ENCODE measurements around the gene PDGFB. TPM values are rescaled to one million over a fixed set of nuclear protein-coding genes. Genes with fewer than 3 reads are reported as not detected.

Gene PDGFB
- total RNA-seq, 1 experiment from 2014 or later, result 39.7 TPM

DNA sequence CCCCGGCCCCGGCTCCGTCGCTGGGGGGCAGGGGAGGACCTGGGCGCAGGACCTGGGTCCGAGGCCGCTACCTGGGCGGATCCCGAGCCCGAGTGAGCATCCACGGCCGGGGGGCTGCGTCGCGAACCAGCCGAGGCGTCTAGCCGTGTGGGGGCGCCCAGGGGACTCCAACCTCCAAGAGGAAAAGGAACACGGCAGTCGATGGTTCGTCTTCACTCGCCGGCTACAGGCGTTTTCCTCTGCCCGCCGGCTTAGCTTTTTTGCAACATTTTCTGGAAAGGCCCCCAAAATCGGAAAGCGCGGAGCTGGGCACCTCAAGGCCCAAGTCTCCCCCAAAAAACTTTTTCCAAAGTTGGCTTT is 666 bp downstream of the PDGFB start:
- DNase-seq, result peak in 1 of 2 experiments; percentile 42
- H3K4me2 ChIP-seq, result peak overlapping the region; percentile 89
- no peaks in the 10 kb centered on the region for H3K36me3 ChIP-seq (ENCODE audit: low read depth)
- H3K9me2 ChIP-seq (ENCODE audit: insufficient read depth), result no peaks in the 10 kb centered on the region
- intact Hi-C loops (cut with micrococcal nuclease; ENCODE audit: unreplicated experiment), result loop anchor here (10.0 kb wide), 1 partner anchor 281 kb away; the partner anchor contains the start of gene ATF4
- peaks cover 33% of the 10 kb centered on the region for H3K4me1 ChIP-seq (replicated peaks; ENCODE audit: insufficient read depth)
- no TSS peak for BruUV-seq (replicated peaks)
- H3F3A ChIP-seq (ENCODE audit: insufficient read depth, low read depth), result peaks cover 51% of the 10 kb centered on the region
- peaks cover 46% of the 10 kb centered on the region for H3K79me2 ChIP-seq (ENCODE audit: low read depth)
- no peaks in the 10 kb centered on the region for H3K27me3 ChIP-seq (ENCODE audit: insufficient read depth, low read depth)
- peak overlapping the region; percentile 69 for H2AFZ ChIP-seq
- peak overlapping the region; percentile 98 for H3K4me3 ChIP-seq
- H4K20me1 ChIP-seq (ENCODE audit: insufficient read depth), result 0 out of 2 replicates have a peak, but pooled peaks cover 3% of the 10 kb centered on the region
- no peaks in the 10 kb centered on the region for H3K9me3 ChIP-seq (ENCODE audit: insufficient read depth, low read depth)
- POLR2A ChIA-PET (ENCODE audit: unreplicated experiment), result interaction anchor here (0.6 to 1.4 kb wide), 3 partner anchors 29 to 46 kb away, joined by 3 to 8 read pairs (median 4); no protein-coding TSS in a partner anchor
- 0 out of 2 replicates have a peak overlapping the region, but pooled peaks have one; percentile 18 for H3K27ac ChIP-seq
- CTCF ChIA-PET, result no interaction called here
- TF ChIP-seq, protein P1, sequence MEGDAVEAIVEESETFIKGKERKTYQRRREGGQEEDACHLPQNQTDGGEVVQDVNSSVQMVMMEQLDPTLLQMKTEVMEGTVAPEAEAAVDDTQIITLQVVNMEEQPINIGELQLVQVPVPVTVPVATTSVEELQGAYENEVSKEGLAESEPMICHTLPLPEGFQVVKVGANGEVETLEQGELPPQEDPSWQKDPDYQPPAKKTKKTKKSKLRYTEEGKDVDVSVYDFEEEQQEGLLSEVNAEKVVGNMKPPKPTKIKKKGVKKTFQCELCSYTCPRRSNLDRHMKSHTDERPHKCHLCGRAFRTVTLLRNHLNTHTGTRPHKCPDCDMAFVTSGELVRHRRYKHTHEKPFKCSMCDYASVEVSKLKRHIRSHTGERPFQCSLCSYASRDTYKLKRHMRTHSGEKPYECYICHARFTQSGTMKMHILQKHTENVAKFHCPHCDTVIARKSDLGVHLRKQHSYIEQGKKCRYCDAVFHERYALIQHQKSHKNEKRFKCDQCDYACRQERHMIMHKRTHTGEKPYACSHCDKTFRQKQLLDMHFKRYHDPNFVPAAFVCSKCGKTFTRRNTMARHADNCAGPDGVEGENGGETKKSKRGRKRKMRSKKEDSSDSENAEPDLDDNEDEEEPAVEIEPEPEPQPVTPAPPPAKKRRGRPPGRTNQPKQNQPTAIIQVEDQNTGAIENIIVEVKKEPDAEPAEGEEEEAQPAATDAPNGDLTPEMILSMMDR (conservative IDR thresholded peaks at IDR 0.05), result peak; percentile 18; the same call in 1 of the 2 replicates
- no peak for TF ChIP-seq EZH2 (IDR thresholded peaks at IDR 0.05; ENCODE audit: low read depth)

GRCh38 chr22:39243439-39244135 is 1.2 kb downstream of the PDGFB start:
- H3K9me3 ChIP-seq (ENCODE audit: insufficient read depth, low read depth), result no peaks in the 10 kb centered on the region
- peak in 1 of 2 experiments; percentile 49 for DNase-seq
- peak overlapping the region; percentile 70 for H2AFZ ChIP-seq
- H3K4me1 ChIP-seq (replicated peaks; ENCODE audit: insufficient read depth), result peaks cover 38% of the 10 kb centered on the region
- no peaks in the 10 kb centered on the region for H3K9me2 ChIP-seq (ENCODE audit: insufficient read depth)
- peaks cover 8% of the 10 kb centered on the region for H4K20me1 ChIP-seq (ENCODE audit: insufficient read depth)
- CTCF ChIA-PET, result interaction anchor here (0.7 kb wide), 2 partner anchors 71 to 73 kb away, joined by 3 to 8 read pairs; no protein-coding TSS in a partner anchor
- TF ChIP-seq, protein P1 (conservative IDR thresholded peaks at IDR 0.05), result no peak; the same call in 1 of the 2 replicates
- TF ChIP-seq EZH2 (IDR thresholded peaks at IDR 0.05; ENCODE audit: low read depth), result no peak
- POLR2A ChIA-PET (ENCODE audit: unreplicated experiment), result interaction anchor here (0.6 to 1.0 kb wide), 6 partner anchors 29 to 289 kb away, joined by 3 to 8 read pairs (median 6); no protein-coding TSS in a partner anchor
- peak overlapping the region; percentile 74 for H3K27ac ChIP-seq
- H3K4me2 ChIP-seq, result peak overlapping the region; percentile 89
- peak overlapping the region; percentile 98 for H3K4me3 ChIP-seq
- no peaks in the 10 kb centered on the region; the same call in 1 of the 2 replicates for H3K36me3 ChIP-seq (ENCODE audit: low read depth)
- no peaks in the 10 kb centered on the region for H3K27me3 ChIP-seq (ENCODE audit: insufficient read depth, low read depth)
- TSS peak; percentile 75 for BruUV-seq (replicated peaks)
- H3K79me2 ChIP-seq (ENCODE audit: low read depth), result peaks cover 51% of the 10 kb centered on the region
- intact Hi-C loops (cut with micrococcal nuclease; ENCODE audit: unreplicated experiment), result loop anchor here (10.0 kb wide), 1 partner anchor 281 kb away; the partner anchor contains the start of gene ATF4
- peaks cover 54% of the 10 kb centered on the region for H3F3A ChIP-seq (ENCODE audit: insufficient read depth, low read depth)

GRCh38 chr22:39242595-39243438 is 2.0 kb downstream of the PDGFB start:
- peaks cover 3% of the 10 kb centered on the region; the same call in 1 of the 2 replicates for H3K36me3 ChIP-seq (ENCODE audit: low read depth)
- H3K27me3 ChIP-seq (ENCODE audit: insufficient read depth, low read depth), result no peaks in the 10 kb centered on the region
- peak overlapping the region; percentile 74 for H3K27ac ChIP-seq
- BruUV-seq (replicated peaks), result no TSS peak
- H2AFZ ChIP-seq, result peak overlapping the region; percentile 70
- TF ChIP-seq, protein P1 (conservative IDR thresholded peaks at IDR 0.05), result peak; percentile 73
- TF ChIP-seq EZH2 (IDR thresholded peaks at IDR 0.05; ENCODE audit: low read depth), result no peak
- DNase-seq, result peak; percentile 78 to 91
- intact Hi-C loops (cut with micrococcal nuclease; ENCODE audit: unreplicated experiment), result loop anchor here (10.0 kb wide), 1 partner anchor 282 kb away; the partner anchor contains the start of gene ATF4
- peaks cover 59% of the 10 kb centered on the region for H3K79me2 ChIP-seq (ENCODE audit: low read depth)
- peaks cover 62% of the 10 kb centered on the region for H3F3A ChIP-seq (ENCODE audit: insufficient read depth, low read depth)
- ChIA-PET POLR2A (ENCODE audit: unreplicated experiment) (interaction anchor here (0.5 to 1.0 kb wide), 9 partner anchors 23 to 289 kb away, joined by 3 to 11 read pairs (median 5); partner anchors contain the start of gene MIEF1), CTCF (interaction anchor here (0.7 kb wide), 2 partner anchors 71 to 73 kb away, joined by 3 to 8 read pairs; no protein-coding TSS in a partner anchor)
- peaks cover 41% of the 10 kb centered on the region for H3K4me1 ChIP-seq (replicated peaks; ENCODE audit: insufficient read depth)
- H4K20me1 ChIP-seq (ENCODE audit: insufficient read depth), result peaks cover 16% of the 10 kb centered on the region
- peak overlapping the region; percentile 98 for H3K4me3 ChIP-seq
- no peaks in the 10 kb centered on the region for H3K9me2 ChIP-seq (ENCODE audit: insufficient read depth)
- H3K4me2 ChIP-seq, result peak overlapping the region; percentile 89
- no peaks in the 10 kb centered on the region for H3K9me3 ChIP-seq (ENCODE audit: insufficient read depth, low read depth)
